ENCODE data around the gene PXMP4.
A peak's percentile ranks its signal among the peaks of the same experiment; 100 is the strongest.

- no peak for TF ChIP-seq CTCF (IDR thresholded peaks at IDR 0.05)
- TF ChIP-seq POLR2AphosphoS5 (IDR thresholded peaks at IDR 0.05) = peak in 1 of 3 donors; percentile 34
- TF ChIP-seq POLR2A (IDR thresholded peaks at IDR 0.05) = no peak
These were observed 44.8 kb downstream of the PXMP4 start for GRCh38 chr20:33675136-33675959.
